H9 (cell line): ENCODE measurements around the gene SNX33. TPM values are rescaled to one million over a fixed set of nuclear protein-coding genes. Genes with fewer than 3 reads are reported as not detected.
A peak's percentile ranks its signal among the peaks of the same experiment; 100 is the strongest.

Source experiments
- DNase-seq: peaks from one replicate; pipeline ENCODE4 v3.0.0-alpha.2; 2017
- H2AFZ ChIP-seq: one replicate; pipeline ENCODE4 v1.6.1; 2013; ENCODE audit warnings: mild to moderate bottlenecking, low read length, control low read depth, moderate library complexity
- H2AK5ac ChIP-seq: 2 replicates; pipeline ENCODE4 v1.6.1; 2013; ENCODE audit warnings: low read length, control low read depth, mixed read lengths; ENCODE audit not compliant: insufficient read length
- H2BK120ac ChIP-seq: one replicate; pipeline ENCODE4 v1.6.1; 2013; ENCODE audit warnings: low read depth, mild to moderate bottlenecking, low read length, control low read depth, inconsistent platforms; ENCODE audit not compliant: poor library complexity, severe bottlenecking
- H2BK12ac ChIP-seq: 2 replicates; pipeline ENCODE4 v1.6.1; 2013; ENCODE audit warnings: low read length, control low read depth, mixed read lengths, low read depth; ENCODE audit not compliant: insufficient read length
- H2BK15ac ChIP-seq: 2 replicates; pipeline ENCODE4 v1.6.1; 2013; ENCODE audit warnings: low read depth, low read length, control low read depth
- H2BK20ac ChIP-seq: one replicate; pipeline ENCODE4 v1.6.1; 2013; ENCODE audit warnings: low read depth, mild to moderate bottlenecking, low read length, control low read depth, inconsistent platforms; ENCODE audit not compliant: poor library complexity, severe bottlenecking
- H2BK5ac ChIP-seq: 2 replicates; pipeline ENCODE4 v1.6.1; 2013; ENCODE audit warnings: low read length, control low read depth, mixed read lengths; ENCODE audit not compliant: insufficient read length
- H3K14ac ChIP-seq: 2 replicates; pipeline ENCODE4 v1.6.1; 2013; ENCODE audit warnings: low read length, control low read depth; ENCODE audit not compliant: insufficient read depth
- H3K18ac ChIP-seq: 2 replicates; pipeline ENCODE4 v1.6.1; 2013; ENCODE audit warnings: low read depth, mild to moderate bottlenecking, mixed read lengths, low read length, control low read depth; ENCODE audit not compliant: insufficient read length
- H3K23ac ChIP-seq: 2 replicates; pipeline ENCODE4 v1.6.1; 2013; ENCODE audit warnings: low read length, control low read depth, mixed read lengths, low read depth; ENCODE audit not compliant: insufficient read length
- H3K23me2 ChIP-seq: 2 replicates; pipeline ENCODE4 v1.6.1; 2013; ENCODE audit warnings: low read depth, mild to moderate bottlenecking, mixed read lengths, low read length, control low read depth; ENCODE audit not compliant: insufficient read length, poor library complexity, severe bottlenecking
- H3K27ac ChIP-seq: 2 replicates; pipeline ENCODE4 v1.5.1; 2013; ENCODE audit warnings: low read length, control low read depth, mixed read lengths, low read depth; ENCODE audit not compliant: insufficient read length
- H3K27me3 ChIP-seq: 2 replicates; pipeline ENCODE4 v1.6.1; 2013; ENCODE audit warnings: low read length, control low read depth, inconsistent platforms; ENCODE audit not compliant: insufficient read depth
- H3K4ac ChIP-seq: 2 replicates; pipeline ENCODE4 v1.6.1; 2013; ENCODE audit warnings: low read depth, mild to moderate bottlenecking, control low read depth, inconsistent platforms, low read length, moderate library complexity
- H3K4me1 ChIP-seq: 2 replicates; pipeline ENCODE4 v1.6.1; 2013; ENCODE audit warnings: low read length, control low read depth, inconsistent platforms; ENCODE audit not compliant: insufficient read depth
- H3K4me2 ChIP-seq: 2 replicates; pipeline ENCODE4 v1.6.1; 2013; ENCODE audit warnings: low read length, control low read depth, mixed read lengths; ENCODE audit not compliant: insufficient read length, insufficient read depth
- H3K56ac ChIP-seq: 2 replicates; pipeline ENCODE4 v1.6.1; 2013; ENCODE audit warnings: low read depth, mild to moderate bottlenecking, mixed read lengths, low read length, control low read depth; ENCODE audit not compliant: insufficient read length
- H3K79me1 ChIP-seq: 2 replicates; pipeline ENCODE4 v1.6.1; 2013; ENCODE audit warnings: low read depth, mild to moderate bottlenecking, moderate library complexity, low read length, control low read depth, inconsistent platforms; ENCODE audit not compliant: insufficient read depth, poor library complexity, severe bottlenecking
- H3K79me2 ChIP-seq: 2 replicates; pipeline ENCODE4 v1.6.1; 2013; ENCODE audit warnings: low read length, control low read depth, inconsistent platforms; ENCODE audit not compliant: insufficient read depth
- H3K9ac ChIP-seq: 2 replicates; pipeline ENCODE4 v1.6.1; 2013; ENCODE audit warnings: low read length, control low read depth, mixed read lengths; ENCODE audit not compliant: insufficient read length; ENCODE audit errors: extremely low read depth
- H3K9me3 ChIP-seq: one replicate; pipeline ENCODE4 v1.6.1; 2013; ENCODE audit warnings: low read depth, low read length, inconsistent platforms; ENCODE audit not compliant: control insufficient read depth
- H3T11ph ChIP-seq: one replicate; pipeline ENCODE4 v1.6.1; 2013; ENCODE audit warnings: mild to moderate bottlenecking, low read length, control low read depth, inconsistent platforms
- H4K20me1 ChIP-seq: one replicate; pipeline ENCODE4 v1.6.1; 2013; ENCODE audit not compliant: control insufficient read depth, insufficient read length, insufficient read depth
- H4K5ac ChIP-seq: 2 replicates; pipeline ENCODE4 v1.6.1; 2013; ENCODE audit warnings: low read depth, mild to moderate bottlenecking, mixed read lengths, low read length, control low read depth; ENCODE audit not compliant: insufficient read length
- H4K8ac ChIP-seq: replicated peaks from 2 replicates; pipeline ENCODE4 v1.6.1; 2013; ENCODE audit warnings: low read length, control low read depth, mixed read lengths, low read depth; ENCODE audit not compliant: insufficient read length
- H4K91ac ChIP-seq: 2 replicates; pipeline ENCODE4 v1.6.1; 2013; ENCODE audit warnings: low read depth, mild to moderate bottlenecking, moderate library complexity, mixed read lengths, low read length, control low read depth; ENCODE audit not compliant: insufficient read length
- H3K27ac Mint-ChIP-seq, 3 experiments: 2 replicates in 2 of 3; 3 replicates in 1 of 3; pipeline ENCODE4 v1.8.0; 2020 to 2021; ENCODE audit warnings: mixed read lengths in 3 of 3, mild to moderate bottlenecking in 1 of 3, moderate library complexity in 1 of 3
- H3K27me3 Mint-ChIP-seq: 2 replicates; pipeline ENCODE4 v1.8.0; 2021; ENCODE audit warnings: low read depth, mild to moderate bottlenecking, moderate library complexity, mixed read lengths
- H3K36me3 Mint-ChIP-seq, 3 experiments: 2 replicates in 2 of 3; 3 replicates in 1 of 3; pipeline ENCODE4 v1.8.0; 2020 to 2021; ENCODE audit warnings: low read depth in 3 of 3, mixed read lengths in 3 of 3; ENCODE audit not compliant: insufficient read depth in 1 of 3
- H3K4me1 Mint-ChIP-seq, 2 experiments: 2 replicates each; pipeline ENCODE4 v1.8.0; 2020; ENCODE audit warnings: mixed read lengths in 2 of 2
- H3K4me3 Mint-ChIP-seq, 2 experiments: 2 replicates in 1 of 2; 3 replicates in 1 of 2; pipeline ENCODE4 v1.8.0; 2020 to 2021; ENCODE audit warnings: mild to moderate bottlenecking in 2 of 2, mixed read lengths in 2 of 2, moderate library complexity in 1 of 2
- H3K9me3 Mint-ChIP-seq, 2 experiments: 2 replicates in 1 of 2; 3 replicates in 1 of 2; pipeline ENCODE4 v1.8.0; 2020; ENCODE audit warnings: mild to moderate bottlenecking in 2 of 2, mixed read lengths in 2 of 2, moderate library complexity in 1 of 2
- CTCF ChIP-seq: fragments of 200-600 bp; sonication (generic); conservative IDR thresholded peaks from 3 replicates; pipeline ENCODE4 v1.8.0; 2021; ENCODE audit warnings: antibody characterized with exemption, mild to moderate bottlenecking
- WGBS: extraction: QIAGEN DNeasy Blood & Tissue Kit; methylation state at CpG from one replicate; pipeline ENCODE4 v1.1.7; 2013; ENCODE audit warnings: missing lambda C conversion rate, low lambda C conversion rate, mixed read lengths; ENCODE audit not compliant: insufficient read length; ENCODE audit errors: extremely low coverage; 5-methylcytosine and 5-hydroxymethylcytosine counted together
- total RNA-seq: library from RNA; stranded (reverse); gene quantifications from 2 replicates; pipeline ENCODE4 v1.2.1, GENCODE V29; 2021

The SNX33 gene
- total RNA-seq, 1 experiment from 2014 or later: 17.7 TPM

- H3K18ac ChIP-seq: no peak overlapping the region
- no peak overlapping the region for H3K4ac ChIP-seq
- H3K4me1 Mint-ChIP-seq: peaks cover under 1 to 1% of the 10 kb centered on the region in 2 experiments; a peak in 3 of 4 replicates
- H3K4me1 ChIP-seq: no peaks in the 10 kb centered on the region
- peaks cover 3% of the 10 kb centered on the region for H3K23me2 ChIP-seq
- no peaks in the 10 kb centered on the region for H3K79me1 ChIP-seq
- no peak overlapping the region for H3K56ac ChIP-seq
- no peak overlapping the region for H2BK20ac ChIP-seq
- H3K23ac ChIP-seq: no peak overlapping the region
- H3K36me3 Mint-ChIP-seq: peaks cover 12 to 35% (median 35%) of the 10 kb centered on the region in 3 experiments; a peak in 6 of 7 replicates
- no peaks in the 10 kb centered on the region for H3K79me2 ChIP-seq
- no peak overlapping the region for H3K9ac ChIP-seq
- H2BK12ac ChIP-seq: no peak overlapping the region
- H3K27me3 ChIP-seq: peaks cover 2% of the 10 kb centered on the region; the same call in 1 of the 2 replicates
- no CpG with 5 or more reads among the region's 7 CpGs for WGBS
- H2BK15ac ChIP-seq: no peak overlapping the region
- no peaks in the 10 kb centered on the region for H3K9me3 Mint-ChIP-seq
- no peak overlapping the region for H3K4me3 Mint-ChIP-seq
- DNase-seq: no peak
- H3K4me2 ChIP-seq: no peak overlapping the region
- no peak overlapping the region for H2AK5ac ChIP-seq
- no peak overlapping the region for H3K14ac ChIP-seq
- H3K27me3 Mint-ChIP-seq: no peaks in the 10 kb centered on the region
- no peak overlapping the region for H3K27ac ChIP-seq
- peak overlapping the region in 1 of 3 experiments; percentile 68; a peak in 2 of 7 replicates for H3K27ac Mint-ChIP-seq
- no peaks in the 10 kb centered on the region for H3K9me3 ChIP-seq
- no peak for TF ChIP-seq CTCF
- H4K20me1 ChIP-seq: no peaks in the 10 kb centered on the region
- H2BK120ac ChIP-seq: no peak overlapping the region
- no peak overlapping the region for H4K91ac ChIP-seq
- H4K5ac ChIP-seq: no peak overlapping the region
- H2AFZ ChIP-seq: no peak overlapping the region
- no peak overlapping the region for H3T11ph ChIP-seq
- no peak overlapping the region for H2BK5ac ChIP-seq
- H4K8ac ChIP-seq: no peak overlapping the region
These were observed 26.8 kb upstream of the SNX33 start for GRCh38 chr15:75620841-75621391.
